IMR-90 (cell line): ENCODE measurements around the gene MBD3L2. TPM values are rescaled to one million over a fixed set of nuclear protein-coding genes. Genes with fewer than 3 reads are reported as not detected.
"Not testable (repeated sequence)": the region's sequence is repeated elsewhere in the genome, so short reads cannot be mapped to it uniquely, and the experiment has no call there.

Experiments used
- ATAC-seq: fragments of 200-7000 bp; cut with Tn5 transposase; 2 replicates; pipeline ENCODE4 v1.9.1; 2020; ENCODE audit warnings: low read depth, mild to moderate bottlenecking, moderate library complexity
- BruUV-seq: library from RNA; stranded (reverse); fragments of 400-500 nt; replicated peaks from 2 replicates; lab custom pipeline; 2021; lab: Mats Ljungman, UMichigan
- CTCF ChIA-PET: fragments of 300-600 bp; formaldehyde crosslinking; extraction: SDS; loops from one replicate; lab custom pipeline; 2021; ENCODE audit warnings: antibody characterized with exemption; lab: Yijun Ruan, JAX
- POLR2A ChIA-PET: fragments of 300-600 bp; sonication (Branson Sonifier 250); formaldehyde crosslinking; loops from one replicate; lab custom pipeline; 2022; ENCODE audit warnings: antibody characterized with exemption; ENCODE audit not compliant: unreplicated experiment; lab: Charles Lee
- DNase-seq: peaks from one replicate; pipeline ENCODE4 v3.0.0; 2013
- H2AFZ ChIP-seq: replicated peaks from 2 replicates; pipeline ENCODE3; 2013; ENCODE audit warnings: low read length, mild to moderate bottlenecking; ENCODE audit not compliant: poor library complexity
- H2AK5ac ChIP-seq: 2 replicates; pipeline ENCODE4 v1.6.1; 2013; ENCODE audit warnings: low read depth, low read length, inconsistent platforms
- H2AK9ac ChIP-seq: replicated peaks from 2 replicates; pipeline ENCODE3; 2013; ENCODE audit warnings: mild to moderate bottlenecking, low read depth, low read length, moderate library complexity; ENCODE audit not compliant: poor library complexity
- H2BK120ac ChIP-seq: 2 replicates; pipeline ENCODE4 v1.6.1; 2013; ENCODE audit warnings: low read depth, low read length, inconsistent platforms
- H2BK15ac ChIP-seq: 3 replicates; pipeline ENCODE4 v1.6.1; 2013; ENCODE audit warnings: low read depth, low read length, inconsistent platforms
- H2BK20ac ChIP-seq: 2 replicates; pipeline ENCODE4 v1.6.1; 2013; ENCODE audit warnings: low read depth, mild to moderate bottlenecking, inconsistent platforms, low read length, moderate library complexity
- H2BK5ac ChIP-seq: 2 replicates; pipeline ENCODE4 v1.6.1; 2013; ENCODE audit warnings: mild to moderate bottlenecking, low read depth, low read length, inconsistent platforms; ENCODE audit not compliant: poor library complexity, severe bottlenecking
- H3K14ac ChIP-seq: replicated peaks from 2 replicates; pipeline ENCODE4 v1.6.1; 2013; ENCODE audit warnings: low read depth, low read length, inconsistent platforms
- H3K18ac ChIP-seq: 2 replicates; pipeline ENCODE4 v1.6.1; 2013; ENCODE audit warnings: low read depth, low read length, control low read depth
- H3K23ac ChIP-seq: 2 replicates; pipeline ENCODE4 v1.6.1; 2013; ENCODE audit warnings: low read depth, low read length, inconsistent platforms
- H3K27ac ChIP-seq: 2 replicates; pipeline ENCODE4 v1.5.1; 2013; ENCODE audit warnings: mild to moderate bottlenecking, control low read depth, low read length; ENCODE audit not compliant: insufficient read depth
- H3K27me3 ChIP-seq: 2 replicates; pipeline ENCODE4 v1.6.1; 2013; ENCODE audit warnings: low read length; ENCODE audit not compliant: control insufficient read depth, insufficient read depth
- H3K36me3 ChIP-seq: 2 replicates; pipeline ENCODE4 v1.6.1; 2013; ENCODE audit warnings: low read length, mixed read lengths; ENCODE audit not compliant: control insufficient read depth, insufficient read depth
- H3K4ac ChIP-seq: 2 replicates; pipeline ENCODE4 v1.6.1; 2013; ENCODE audit warnings: low read depth, low read length, inconsistent platforms
- H3K4me1 ChIP-seq: 2 replicates; pipeline ENCODE4 v1.6.1; 2013; ENCODE audit warnings: low read length, mixed read lengths; ENCODE audit not compliant: control insufficient read depth, insufficient read depth
- H3K4me2 ChIP-seq: 2 replicates; pipeline ENCODE4 v1.6.1; 2013; ENCODE audit warnings: low read depth, mild to moderate bottlenecking, control low read depth, low read length, moderate library complexity
- H3K4me3 ChIP-seq: 2 replicates; pipeline ENCODE4 v1.5.1; 2013; ENCODE audit warnings: low read depth, mild to moderate bottlenecking, control low read depth, low read length, moderate library complexity; ENCODE audit not compliant: insufficient read depth
- H3K56ac ChIP-seq: 2 replicates; pipeline ENCODE4 v1.6.1; 2013; ENCODE audit warnings: low read length, inconsistent platforms; ENCODE audit not compliant: insufficient read depth; ENCODE audit errors: extremely low read depth
- H3K79me1 ChIP-seq, 2 experiments: 2 replicates each; pipeline ENCODE4 v1.6.1; 2013; ENCODE audit warnings: low read length in 2 of 2, inconsistent platforms in 1 of 2, low read depth in 1 of 2
- H3K9ac ChIP-seq: 2 replicates; pipeline ENCODE4 v1.6.1; 2013; ENCODE audit warnings: low read depth, low read length, control low read depth
- H3K9me1 ChIP-seq: 2 replicates; pipeline ENCODE4 v1.6.1; 2013; ENCODE audit warnings: low read length, inconsistent platforms; ENCODE audit not compliant: insufficient read depth
- H3K9me3 ChIP-seq: 2 replicates; pipeline ENCODE4 v1.6.1; 2013; ENCODE audit warnings: low read length; ENCODE audit not compliant: control insufficient read depth, insufficient read depth
- H4K20me1 ChIP-seq: 2 replicates; pipeline ENCODE4 v1.6.1; 2013; ENCODE audit warnings: low read length, inconsistent platforms; ENCODE audit not compliant: insufficient read depth
- H4K5ac ChIP-seq: 2 replicates; pipeline ENCODE4 v1.6.1; 2013; ENCODE audit warnings: mild to moderate bottlenecking, low read depth, low read length, control low read depth
- H4K8ac ChIP-seq, 2 experiments: 2 replicates each; pipeline ENCODE4 v1.6.1; 2013; ENCODE audit warnings: low read depth in 2 of 2, low read length in 2 of 2, control low read depth in 1 of 2, inconsistent platforms in 1 of 2
- H4K91ac ChIP-seq: 2 replicates; pipeline ENCODE4 v1.6.1; 2013; ENCODE audit warnings: low read depth, low read length, inconsistent platforms; ENCODE audit not compliant: insufficient read depth
- WGBS, 2 experiments: methylation state at CpG; one replicate each; pipeline versions ENCODE4 v1.1.5 to v1.1.7; 2013; ENCODE audit warnings: missing lambda C conversion rate in 2 of 2; ENCODE audit not compliant: insufficient read length in 1 of 2; ENCODE audit errors: extremely low coverage in 2 of 2; 5-methylcytosine and 5-hydroxymethylcytosine counted together
- dilution Hi-C: fragments of 300-500 bp; cut with HindIII; formaldehyde crosslinking; loops from one replicate; pipeline ENCODE4 v1.14.3; 2018; ENCODE audit warnings: low sequenced_read_pairs; ENCODE audit not compliant: unreplicated experiment
- in situ Hi-C: fragments of 300-500 bp; cut with MboI; formaldehyde crosslinking; loops from 3 replicates; pipeline ENCODE4 v1.14.3; 2019; ENCODE audit warnings: low sequenced_read_pairs, inconsistent platforms, mixed read lengths
- intact Hi-C: fragments of 100-400 bp; cut with micrococcal nuclease; formaldehyde crosslinking; loops from 2 replicates; pipeline ENCODE4 v1.10.0; 2022
- polyA plus RNA-seq, 3 experiments: library from polyadenylated mRNA; depleted of rRNA; stranded (reverse); fragments of >200 nt; gene quantifications; 2 replicates each; pipeline ENCODE4 v1.2.3, GENCODE V29; 2012; ENCODE audit warnings: low replicate concordance in 1 of 3
- total RNA-seq: library from RNA; depleted of rRNA; stranded (reverse); fragments of >200 nt; gene quantifications from 2 replicates; pipeline ENCODE4 v1.2.3, GENCODE V29; 2012

Gene MBD3L2
- total and polyA plus RNA-seq, 2 of the 4 experiments (the other 2 are of a cell fraction) = not detected

DNA sequence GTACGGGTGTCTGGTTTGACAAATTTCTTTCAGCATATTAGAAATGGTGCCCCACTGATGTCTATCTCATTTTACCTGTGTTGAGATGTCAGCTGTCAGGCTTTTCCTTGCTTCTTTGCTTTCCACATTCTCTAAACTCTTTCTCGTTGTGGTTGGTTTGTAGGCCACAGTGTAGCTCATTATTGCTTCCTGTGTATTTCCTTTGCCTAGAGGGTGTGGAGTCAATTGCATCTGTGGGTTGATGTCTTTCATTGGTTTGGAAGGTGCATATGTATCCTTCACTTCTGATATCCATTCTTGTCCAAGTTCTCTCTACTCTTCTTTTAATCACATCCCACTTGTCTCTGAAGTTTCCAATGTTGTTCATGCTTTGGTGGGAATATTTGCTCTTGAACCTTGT, 7.6 kb upstream of the MBD3L2 start:
- BruUV-seq, dilution Hi-C loops, H3K23ac ChIP-seq: not testable (repeated sequence)

DNA sequence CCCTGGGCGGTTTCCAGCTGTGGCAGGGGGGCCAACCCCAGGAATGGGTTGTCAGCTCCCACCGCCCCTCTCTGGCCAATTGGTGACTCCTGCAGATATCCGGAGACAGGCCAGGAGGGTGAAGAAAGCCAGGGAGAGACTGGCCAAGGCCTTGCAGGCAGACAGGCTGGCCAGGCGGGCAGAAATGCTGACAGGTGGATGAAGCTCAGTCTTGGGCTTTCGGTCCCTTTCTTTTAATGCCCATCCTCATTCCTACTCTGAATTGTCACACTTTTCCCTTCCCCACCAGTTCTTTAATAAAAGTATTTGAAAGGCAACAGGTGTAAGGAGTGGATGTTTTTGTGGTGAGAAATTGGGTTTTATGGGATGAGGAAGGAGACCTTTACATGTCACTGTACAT, 2.3 kb downstream of the MBD3L2 start:
- ATAC-seq, dilution Hi-C loops, H3K36me3 ChIP-seq: not testable (repeated sequence)

More for the DNA sequence above, 7.6 kb upstream of the MBD3L2 start:
- H3K9me1 ChIP-seq, in situ Hi-C loops, H4K5ac ChIP-seq, H2BK20ac ChIP-seq, H3K27ac ChIP-seq, H3K56ac ChIP-seq, H3K4me3 ChIP-seq, CTCF ChIA-PET, H2AFZ ChIP-seq, H3K36me3 ChIP-seq, H3K9ac ChIP-seq, H2BK15ac ChIP-seq, DNase-seq, H4K20me1 ChIP-seq, ATAC-seq, H3K14ac ChIP-seq, intact Hi-C loops, H3K79me1 ChIP-seq, H3K9me3 ChIP-seq, H3K4me2 ChIP-seq, H3K27me3 ChIP-seq, H2AK5ac ChIP-seq, H4K8ac ChIP-seq, H3K4me1 ChIP-seq, H3K18ac ChIP-seq, H2AK9ac ChIP-seq, H4K91ac ChIP-seq, POLR2A ChIA-PET, H3K4ac ChIP-seq, H2BK120ac ChIP-seq, H2BK5ac ChIP-seq: not testable (repeated sequence)
- WGBS, 2 experiments = no CpG with 5 or more reads among the region's 2 CpGs

More for the DNA sequence above, 2.3 kb downstream of the MBD3L2 start:
- H3K27me3 ChIP-seq, H2AK9ac ChIP-seq, H3K9me1 ChIP-seq, H3K4me1 ChIP-seq, H3K79me1 ChIP-seq, H3K14ac ChIP-seq, BruUV-seq, H3K4me3 ChIP-seq, DNase-seq, H2BK120ac ChIP-seq, H3K23ac ChIP-seq, in situ Hi-C loops, H3K4me2 ChIP-seq, H3K27ac ChIP-seq, H3K56ac ChIP-seq, H2AFZ ChIP-seq, H3K9ac ChIP-seq, H3K4ac ChIP-seq, H2AK5ac ChIP-seq, H4K91ac ChIP-seq, H4K20me1 ChIP-seq, intact Hi-C loops, H3K9me3 ChIP-seq, H4K8ac ChIP-seq, CTCF ChIA-PET, H3K18ac ChIP-seq, H2BK5ac ChIP-seq, H2BK15ac ChIP-seq, H2BK20ac ChIP-seq, H4K5ac ChIP-seq, POLR2A ChIA-PET: not testable (repeated sequence)
- no CpG with 5 or more reads among the region's 5 CpGs for WGBS, 2 experiments
